ENCODE results near the gene TMEM30B. TPM values are rescaled to one million over a fixed set of nuclear protein-coding genes. Genes with fewer than 3 reads are reported as not detected.

The TMEM30B gene
- total and polyA plus RNA-seq, 4 donors = 3.0 to 7.4 (median 5.6) TPM

DNA sequence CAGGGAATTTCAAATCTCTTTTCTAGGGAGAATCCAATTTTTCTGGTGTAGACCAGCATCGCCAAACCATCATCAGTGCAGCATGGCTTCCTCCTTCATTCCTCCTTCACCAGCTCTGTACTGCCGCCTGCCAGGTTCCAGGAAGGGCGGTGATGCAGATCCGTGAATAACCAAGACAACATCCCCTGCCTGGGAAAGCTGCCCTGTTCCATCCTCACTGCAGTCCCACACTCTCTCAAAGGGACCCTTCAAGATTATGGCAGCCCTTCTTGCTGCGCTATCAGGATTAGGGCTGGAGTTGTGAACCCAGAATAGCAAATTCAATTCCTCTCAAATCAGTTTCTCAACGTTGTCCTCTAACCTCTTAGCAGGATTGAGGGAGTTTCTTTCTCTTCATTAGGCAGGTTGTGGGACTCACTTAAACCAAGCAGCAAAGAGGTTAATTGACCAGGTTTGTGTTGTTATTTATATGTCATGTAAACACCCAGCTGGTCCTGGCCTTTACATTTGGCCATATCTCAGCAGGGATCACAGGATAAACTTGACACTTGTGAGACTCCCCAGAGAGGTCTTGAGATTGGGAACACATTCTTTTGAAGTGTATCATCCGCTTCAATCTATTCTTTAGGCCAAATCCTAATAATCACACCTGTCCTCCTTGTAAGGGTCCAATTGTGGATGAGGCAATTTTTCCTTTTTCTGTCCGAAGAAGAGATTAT is 26.2 kb downstream of the TMEM30B start:
- Histone ChIP-seq H3K4me1 (ENCODE audit: control insufficient read depth in 4 of 4, insufficient read depth in 4 of 4, low read length in 3 of 4) (no peaks in the 10 kb centered on the region), H3K36me3 (ENCODE audit: control insufficient read depth in 4 of 4, insufficient read depth in 3 of 4, low read depth in 1 of 4, low read length in 3 of 4) (no peaks in the 10 kb centered on the region), H3K27me3 (ENCODE audit: control insufficient read depth in 4 of 4, insufficient read depth in 4 of 4, low read length in 3 of 4) (no peaks in the 10 kb centered on the region), H3K27ac (ENCODE audit: low read depth in 1 of 2, low read length in 2 of 2) (no peak overlapping the region), H3K9ac (ENCODE audit: low read depth in 1 of 2, low read length in 2 of 2) (no peak overlapping the region), H3K9me3 (ENCODE audit: control insufficient read depth in 4 of 4, low read length in 3 of 4) (no peaks in the 10 kb centered on the region), H3K4me3 (ENCODE audit: low read depth in 1 of 3, low read length in 3 of 3) (no peak overlapping the region)
- WGBS = 78% methylated on average over 8 of the region's 8 CpGs
- DNase-seq (ENCODE audit: low spot score) = no peak
- TF ChIP-seq JUND (IDR thresholded peaks at IDR 0.05) (no peak), EGR1 (IDR thresholded peaks at IDR 0.05; ENCODE audit: low read depth in 2 of 2) (no peak), GABPA (IDR thresholded peaks at IDR 0.05 in 1 of 2, conservative IDR thresholded peaks at IDR 0.05 in 1 of 2) (no peak), FOXA2 (IDR thresholded peaks at IDR 0.05) (no peak), RXRA (IDR thresholded peaks at IDR 0.05) (no peak), YY1 (IDR thresholded peaks at IDR 0.05) (no peak), RAD21 (IDR thresholded peaks at IDR 0.05) (no peak), TAF1 (conservative IDR thresholded peaks at IDR 0.05) (no peak), HNF4G (IDR thresholded peaks at IDR 0.05) (no peak), HNF4A (conservative IDR thresholded peaks at IDR 0.05) (no peak), REST (IDR thresholded peaks at IDR 0.05) (no peak), CTCF (IDR thresholded peaks at IDR 0.05; ENCODE audit: low read depth, low read length, missing input control) (no peak), NR2F2 (IDR thresholded peaks at IDR 0.05) (no peak), SP1 (IDR thresholded peaks at IDR 0.05) (no peak), FOXA1 (IDR thresholded peaks at IDR 0.05) (no peak)
- TF ChIP-seq, protein P1, sequence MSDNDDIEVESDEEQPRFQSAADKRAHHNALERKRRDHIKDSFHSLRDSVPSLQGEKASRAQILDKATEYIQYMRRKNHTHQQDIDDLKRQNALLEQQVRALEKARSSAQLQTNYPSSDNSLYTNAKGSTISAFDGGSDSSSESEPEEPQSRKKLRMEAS (IDR thresholded peaks at IDR 0.05) = no peak
- TF ChIP-seq, protein P2, sequence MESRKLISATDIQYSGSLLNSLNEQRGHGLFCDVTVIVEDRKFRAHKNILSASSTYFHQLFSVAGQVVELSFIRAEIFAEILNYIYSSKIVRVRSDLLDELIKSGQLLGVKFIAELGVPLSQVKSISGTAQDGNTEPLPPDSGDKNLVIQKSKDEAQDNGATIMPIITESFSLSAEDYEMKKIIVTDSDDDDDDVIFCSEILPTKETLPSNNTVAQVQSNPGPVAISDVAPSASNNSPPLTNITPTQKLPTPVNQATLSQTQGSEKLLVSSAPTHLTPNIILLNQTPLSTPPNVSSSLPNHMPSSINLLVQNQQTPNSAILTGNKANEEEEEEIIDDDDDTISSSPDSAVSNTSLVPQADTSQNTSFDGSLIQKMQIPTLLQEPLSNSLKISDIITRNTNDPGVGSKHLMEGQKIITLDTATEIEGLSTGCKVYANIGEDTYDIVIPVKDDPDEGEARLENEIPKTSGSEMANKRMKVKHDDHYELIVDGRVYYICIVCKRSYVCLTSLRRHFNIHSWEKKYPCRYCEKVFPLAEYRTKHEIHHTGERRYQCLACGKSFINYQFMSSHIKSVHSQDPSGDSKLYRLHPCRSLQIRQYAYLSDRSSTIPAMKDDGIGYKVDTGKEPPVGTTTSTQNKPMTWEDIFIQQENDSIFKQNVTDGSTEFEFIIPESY (IDR thresholded peaks at IDR 0.05) = no peak
- TF ChIP-seq, protein P3, sequence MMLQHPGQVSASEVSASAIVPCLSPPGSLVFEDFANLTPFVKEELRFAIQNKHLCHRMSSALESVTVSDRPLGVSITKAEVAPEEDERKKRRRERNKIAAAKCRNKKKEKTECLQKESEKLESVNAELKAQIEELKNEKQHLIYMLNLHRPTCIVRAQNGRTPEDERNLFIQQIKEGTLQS (IDR thresholded peaks at IDR 0.05) = no peak
